Measurements from ENCODE around the gene ACACB. TPM values are rescaled to one million over a fixed set of nuclear protein-coding genes. Genes with fewer than 3 reads are reported as not detected.

The ACACB gene
- total RNA-seq, 1 donor from 2014 or later = 5.9 TPM

DNA sequence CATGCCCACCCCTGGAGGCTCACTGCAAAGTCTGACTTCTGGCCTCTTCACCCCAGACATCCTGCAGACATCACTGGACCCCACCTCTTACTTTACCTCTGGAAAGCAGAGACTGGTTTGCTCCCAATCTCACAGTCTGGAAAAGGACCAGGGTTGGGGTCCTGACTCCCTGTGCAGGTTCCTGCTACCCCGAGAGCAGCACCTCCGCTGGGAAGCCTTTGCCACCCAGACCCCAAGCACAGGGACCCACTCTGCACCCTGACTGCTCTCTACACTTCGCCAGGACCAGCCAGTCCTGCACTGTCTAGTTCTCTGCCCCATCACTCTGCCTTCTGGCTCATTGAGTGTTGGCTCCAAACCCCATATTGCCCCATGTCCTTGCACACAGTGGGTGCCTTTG lies 176.7 kb downstream of the ACACB start:
- peaks cover 29% of the 10 kb centered on the region for H3K27me3 Mint-ChIP-seq (ENCODE audit: low read depth)
- peaks cover 5% of the 10 kb centered on the region for H3K4me1 Mint-ChIP-seq (ENCODE audit: low read depth)
- H3K4me3 Mint-ChIP-seq (ENCODE audit: unreplicated experiment) = no peak overlapping the region
- no peaks in the 10 kb centered on the region for H3K36me3 Mint-ChIP-seq (ENCODE audit: low read depth)
- TF ChIP-seq, protein P1, sequence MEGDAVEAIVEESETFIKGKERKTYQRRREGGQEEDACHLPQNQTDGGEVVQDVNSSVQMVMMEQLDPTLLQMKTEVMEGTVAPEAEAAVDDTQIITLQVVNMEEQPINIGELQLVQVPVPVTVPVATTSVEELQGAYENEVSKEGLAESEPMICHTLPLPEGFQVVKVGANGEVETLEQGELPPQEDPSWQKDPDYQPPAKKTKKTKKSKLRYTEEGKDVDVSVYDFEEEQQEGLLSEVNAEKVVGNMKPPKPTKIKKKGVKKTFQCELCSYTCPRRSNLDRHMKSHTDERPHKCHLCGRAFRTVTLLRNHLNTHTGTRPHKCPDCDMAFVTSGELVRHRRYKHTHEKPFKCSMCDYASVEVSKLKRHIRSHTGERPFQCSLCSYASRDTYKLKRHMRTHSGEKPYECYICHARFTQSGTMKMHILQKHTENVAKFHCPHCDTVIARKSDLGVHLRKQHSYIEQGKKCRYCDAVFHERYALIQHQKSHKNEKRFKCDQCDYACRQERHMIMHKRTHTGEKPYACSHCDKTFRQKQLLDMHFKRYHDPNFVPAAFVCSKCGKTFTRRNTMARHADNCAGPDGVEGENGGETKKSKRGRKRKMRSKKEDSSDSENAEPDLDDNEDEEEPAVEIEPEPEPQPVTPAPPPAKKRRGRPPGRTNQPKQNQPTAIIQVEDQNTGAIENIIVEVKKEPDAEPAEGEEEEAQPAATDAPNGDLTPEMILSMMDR (IDR thresholded peaks at IDR 0.05) = no peak
- no peak for DNase-seq (ENCODE audit: low spot score)
- H3K27ac Mint-ChIP-seq (ENCODE audit: unreplicated experiment) = no peak overlapping the region
- no peaks in the 10 kb centered on the region for H3K9me3 Mint-ChIP-seq (ENCODE audit: low read depth)

DNA sequence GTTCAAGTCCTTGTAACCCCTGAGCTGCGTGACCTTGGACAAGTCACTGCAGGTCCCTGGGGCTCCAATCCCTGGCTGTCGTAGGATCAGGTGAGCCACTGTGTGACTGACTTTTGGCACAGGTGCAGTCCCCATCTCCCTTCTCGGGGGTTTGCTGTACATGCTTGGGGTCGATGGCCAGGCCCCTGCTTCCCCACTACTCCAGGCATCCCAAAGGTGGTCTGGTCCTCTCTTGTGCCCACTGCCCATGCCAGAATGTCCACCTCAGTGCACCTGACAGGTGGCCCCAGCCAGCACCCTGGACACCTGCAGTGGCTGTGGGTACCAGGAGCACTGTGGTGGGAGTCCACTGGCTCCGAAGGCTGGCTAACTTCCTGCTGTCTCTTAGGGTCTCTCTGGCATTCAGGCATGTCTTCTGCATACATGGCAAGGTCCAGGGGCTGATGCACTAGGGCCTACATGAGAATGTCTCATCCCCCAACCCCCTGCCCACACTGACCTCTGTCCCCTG lies 178.0 kb downstream of the ACACB start:
- Mint-ChIP-seq H3K4me3 (ENCODE audit: unreplicated experiment) (no peak overlapping the region), H3K9me3 (ENCODE audit: low read depth) (no peaks in the 10 kb centered on the region), H3K27ac (ENCODE audit: unreplicated experiment) (no peak overlapping the region), H3K36me3 (ENCODE audit: low read depth) (no peaks in the 10 kb centered on the region), H3K4me1 (ENCODE audit: low read depth) (peaks cover 5% of the 10 kb centered on the region), H3K27me3 (ENCODE audit: low read depth) (peaks cover 32% of the 10 kb centered on the region)
- TF ChIP-seq, protein P1 (IDR thresholded peaks at IDR 0.05) = no peak
- no peak for DNase-seq (ENCODE audit: low spot score)

DNA sequence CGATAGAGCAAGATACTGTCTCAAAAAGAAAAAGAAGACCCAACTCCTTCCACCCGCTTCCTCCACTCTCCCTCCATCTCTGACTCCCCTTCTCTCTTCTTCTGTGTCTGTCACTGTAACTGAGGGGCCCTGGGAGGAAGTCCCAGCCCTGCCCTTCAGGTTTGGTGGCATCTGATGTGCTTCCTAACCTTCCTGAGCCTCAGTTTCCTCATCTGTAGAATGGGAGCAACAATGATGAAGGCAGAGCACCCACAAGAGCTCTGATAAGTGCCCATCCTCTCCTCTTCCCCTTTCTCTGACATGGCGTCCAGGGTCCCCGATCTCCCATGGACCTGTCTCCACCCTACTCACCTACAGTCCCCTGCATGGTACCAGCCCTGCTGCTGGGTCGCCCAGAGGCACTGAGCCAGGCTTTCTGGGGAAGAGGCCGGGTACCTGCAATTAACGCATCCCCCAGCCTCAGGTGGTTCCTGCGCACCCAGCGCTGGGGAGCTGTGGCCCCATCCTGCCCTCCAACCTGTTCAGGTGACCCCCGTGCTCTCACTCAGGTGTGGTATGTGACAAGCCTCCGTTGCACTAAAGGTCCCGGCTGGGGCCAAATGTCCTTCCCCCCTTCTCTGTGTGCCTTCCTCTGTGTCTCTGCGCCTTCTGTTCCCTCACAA lies 179.5 kb downstream of the ACACB start:
- no peak for DNase-seq (ENCODE audit: low spot score)
- no peaks in the 10 kb centered on the region for H3K36me3 Mint-ChIP-seq (ENCODE audit: low read depth)
- peaks cover 5% of the 10 kb centered on the region for H3K4me1 Mint-ChIP-seq (ENCODE audit: low read depth)
- H3K9me3 Mint-ChIP-seq (ENCODE audit: low read depth) = no peaks in the 10 kb centered on the region
- no peak overlapping the region for H3K27ac Mint-ChIP-seq (ENCODE audit: unreplicated experiment)
- no peak overlapping the region for H3K4me3 Mint-ChIP-seq (ENCODE audit: unreplicated experiment)
- TF ChIP-seq, protein P1 (IDR thresholded peaks at IDR 0.05) = no peak
- peaks cover 32% of the 10 kb centered on the region for H3K27me3 Mint-ChIP-seq (ENCODE audit: low read depth)

DNA sequence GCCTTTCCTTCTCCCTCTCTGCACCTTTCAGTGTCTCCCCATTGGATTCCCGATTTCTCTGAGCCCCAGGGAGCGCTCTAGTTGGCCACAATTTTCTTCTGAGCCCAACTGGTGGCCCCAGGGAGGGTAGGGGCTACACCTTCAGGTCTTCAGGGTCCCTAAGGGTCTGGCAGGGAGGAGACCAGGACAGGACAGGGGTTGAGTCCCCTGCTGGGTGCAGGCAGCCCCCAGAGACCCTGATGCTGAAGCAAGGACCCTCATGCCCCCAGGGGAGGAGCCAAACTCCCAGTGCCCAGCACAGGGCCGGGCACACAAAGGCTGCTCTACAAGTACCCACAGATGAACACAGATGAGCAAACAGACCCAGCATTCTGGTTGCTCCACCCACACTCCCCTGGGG lies 180.0 kb downstream of the ACACB start:
- no peak for DNase-seq (ENCODE audit: low spot score)
- TF ChIP-seq, protein P1 (IDR thresholded peaks at IDR 0.05) = no peak
- Mint-ChIP-seq H3K27ac (ENCODE audit: unreplicated experiment) (no peak overlapping the region), H3K4me3 (ENCODE audit: unreplicated experiment) (no peak overlapping the region), H3K27me3 (ENCODE audit: low read depth) (peaks cover 31% of the 10 kb centered on the region), H3K36me3 (ENCODE audit: low read depth) (no peaks in the 10 kb centered on the region), H3K9me3 (ENCODE audit: low read depth) (no peaks in the 10 kb centered on the region), H3K4me1 (ENCODE audit: low read depth) (peaks cover 2% of the 10 kb centered on the region)

DNA sequence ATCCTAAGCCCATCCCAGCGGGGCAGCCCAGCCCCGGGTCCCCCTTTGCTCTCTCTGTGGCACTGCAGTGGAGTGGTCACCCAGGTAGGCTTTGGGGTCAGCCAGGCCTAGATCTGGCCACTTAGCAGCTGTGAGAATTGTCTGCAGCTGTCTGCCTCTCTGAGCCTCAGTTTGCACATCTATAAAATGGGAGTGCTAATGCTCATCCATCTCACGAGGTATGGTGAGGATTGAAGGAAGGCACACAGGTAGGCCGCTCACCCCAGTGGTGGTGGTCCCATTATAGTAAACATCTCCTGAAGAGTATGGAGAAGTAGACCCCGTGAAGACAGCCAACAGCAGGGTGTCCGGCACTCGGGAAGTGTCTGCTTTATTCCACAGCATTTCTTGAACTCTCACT lies 183.5 kb downstream of the ACACB start:
- TF ChIP-seq, protein P1 (IDR thresholded peaks at IDR 0.05) = no peak
- DNase-seq (ENCODE audit: low spot score) = no peak
- Mint-ChIP-seq H3K27ac (ENCODE audit: unreplicated experiment) (no peak overlapping the region), H3K27me3 (ENCODE audit: low read depth) (peaks cover 53% of the 10 kb centered on the region), H3K4me3 (ENCODE audit: unreplicated experiment) (no peak overlapping the region), H3K4me1 (ENCODE audit: low read depth) (no peaks in the 10 kb centered on the region), H3K36me3 (ENCODE audit: low read depth) (no peaks in the 10 kb centered on the region), H3K9me3 (ENCODE audit: low read depth) (no peaks in the 10 kb centered on the region)
